ENCODE results near the gene TTC7B.

Gene TTC7B

DNA sequence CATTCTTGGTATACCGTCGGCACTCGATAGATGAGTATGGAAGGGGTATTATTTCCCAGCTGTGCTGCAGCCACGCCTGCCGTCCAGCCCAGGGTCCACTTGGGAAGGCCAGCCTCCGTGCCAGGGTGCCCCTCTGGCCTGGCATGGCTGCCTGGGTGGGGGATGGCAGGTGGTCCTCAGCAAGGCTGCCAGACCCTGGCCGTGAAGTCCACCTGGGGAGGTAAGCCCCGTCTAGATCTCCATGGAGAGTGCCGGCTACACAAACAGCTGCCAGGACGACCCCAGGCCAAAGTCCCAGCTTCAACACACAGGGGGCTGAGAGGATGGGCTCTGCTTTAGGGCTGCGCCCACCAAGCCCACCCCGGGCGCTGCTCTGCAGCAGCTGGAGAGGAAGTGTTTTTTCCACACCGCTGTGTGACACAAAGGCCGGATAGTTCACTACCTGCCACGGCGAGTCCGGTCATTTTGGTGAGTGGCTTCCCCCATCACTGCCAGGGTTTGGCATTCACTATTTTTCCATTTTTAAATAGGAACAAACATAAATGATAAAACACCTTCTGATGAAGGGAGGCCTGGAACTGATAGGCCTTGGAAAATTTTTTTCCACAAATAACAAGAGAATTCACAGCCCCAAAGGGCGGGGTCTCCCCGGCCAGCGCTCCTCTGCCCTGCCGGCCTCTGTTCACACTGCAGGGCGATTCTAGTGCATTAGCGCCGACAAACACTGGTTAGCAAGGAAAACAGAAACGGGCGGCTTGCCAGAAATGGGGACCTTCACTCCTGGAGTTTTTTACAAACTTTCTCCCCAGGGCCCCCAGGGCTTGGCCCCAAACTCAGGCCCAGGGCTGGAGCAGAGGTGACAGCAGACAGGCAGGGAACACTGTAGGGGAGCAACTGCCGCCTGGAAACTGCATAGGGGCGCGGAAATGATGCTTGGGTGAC, 257.9 kb downstream of the TTC7B start:
- no peak for DNase-seq (ENCODE audit: low read depth)

DNA sequence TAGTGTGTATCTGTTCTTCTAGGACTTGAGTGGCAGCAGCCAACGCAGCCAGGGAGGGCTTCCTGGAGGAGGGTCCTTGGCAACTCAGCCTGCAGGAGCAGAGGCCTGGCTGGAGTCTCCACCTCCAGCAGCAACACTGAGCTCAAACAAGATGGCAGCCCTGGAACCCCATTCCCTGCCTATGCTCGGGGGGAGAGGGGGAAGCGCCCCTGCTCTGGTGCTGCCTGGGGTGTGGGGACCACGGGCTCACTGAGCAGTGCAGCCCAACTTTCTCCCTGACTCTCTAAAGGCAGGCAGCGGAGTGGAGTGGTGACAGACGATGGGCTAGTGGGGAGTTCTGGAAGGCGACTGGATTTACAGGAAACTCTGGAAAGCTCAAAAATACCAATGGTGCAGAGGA, 258.7 kb downstream of the TTC7B start:
- DNase-seq (ENCODE audit: low read depth): no peak

DNA sequence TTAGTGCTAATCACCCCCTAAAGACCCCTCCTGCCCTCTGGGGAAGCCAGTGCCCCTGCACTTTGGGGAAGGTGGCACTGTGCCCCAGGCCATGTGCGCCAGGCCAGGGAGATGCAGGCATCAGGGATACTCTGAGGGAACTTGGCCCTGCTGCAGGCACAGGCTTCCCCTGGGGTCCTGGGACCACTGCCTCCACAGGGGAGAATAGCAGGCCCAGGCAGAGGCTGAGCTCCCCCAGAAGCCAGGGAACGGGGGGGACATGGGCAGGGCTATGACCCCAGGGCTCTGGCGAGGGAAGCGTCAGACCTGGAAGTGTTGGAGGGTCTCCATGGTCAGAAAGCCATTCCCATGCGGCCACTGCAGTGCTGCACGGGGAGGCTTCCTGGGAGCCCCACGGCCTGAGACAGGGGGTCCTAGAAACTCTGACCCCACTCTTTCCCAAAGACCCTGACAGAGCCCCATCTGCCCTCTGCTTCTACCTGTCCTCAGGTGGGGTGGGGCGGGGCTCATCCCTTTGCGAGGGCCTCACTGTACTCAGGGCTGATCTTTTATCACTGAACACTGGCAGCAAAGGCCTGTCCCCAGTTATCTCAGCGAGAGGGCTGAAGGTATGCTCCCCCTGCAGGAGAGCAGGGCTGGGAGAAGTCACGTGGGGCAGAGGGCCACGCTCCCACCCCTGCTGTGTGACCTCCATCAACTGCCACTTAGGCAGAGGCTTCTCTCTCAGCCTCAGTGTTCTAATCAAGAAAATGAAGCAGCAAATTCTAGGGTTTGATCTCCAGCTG, 259.4 kb downstream of the TTC7B start:
- no peak for DNase-seq (ENCODE audit: low read depth)

DNA sequence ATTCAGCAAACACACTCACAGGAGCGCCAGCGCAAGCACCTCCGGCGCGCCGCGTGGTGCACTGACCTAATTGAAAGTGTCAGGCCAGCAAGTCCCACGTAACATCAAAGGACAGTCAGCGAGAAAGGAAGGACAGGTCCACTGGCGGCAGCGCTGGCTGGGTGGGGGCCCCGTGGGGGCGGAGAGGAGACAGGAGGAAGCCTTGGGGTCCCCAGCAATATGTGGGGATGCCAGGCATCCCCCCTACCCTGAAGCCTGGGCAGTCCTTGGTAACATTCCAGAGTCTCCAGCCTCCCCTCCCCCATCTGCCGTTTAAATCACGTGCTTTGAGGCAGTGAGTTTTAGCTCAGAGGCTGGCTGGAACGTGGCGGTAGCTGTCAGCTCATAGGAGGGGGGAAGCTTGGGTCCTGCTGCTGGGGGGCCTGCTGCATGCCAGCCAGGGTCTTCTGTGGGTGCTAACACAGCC, 260.2 kb downstream of the TTC7B start:
- no peak for DNase-seq (ENCODE audit: low read depth)

DNA sequence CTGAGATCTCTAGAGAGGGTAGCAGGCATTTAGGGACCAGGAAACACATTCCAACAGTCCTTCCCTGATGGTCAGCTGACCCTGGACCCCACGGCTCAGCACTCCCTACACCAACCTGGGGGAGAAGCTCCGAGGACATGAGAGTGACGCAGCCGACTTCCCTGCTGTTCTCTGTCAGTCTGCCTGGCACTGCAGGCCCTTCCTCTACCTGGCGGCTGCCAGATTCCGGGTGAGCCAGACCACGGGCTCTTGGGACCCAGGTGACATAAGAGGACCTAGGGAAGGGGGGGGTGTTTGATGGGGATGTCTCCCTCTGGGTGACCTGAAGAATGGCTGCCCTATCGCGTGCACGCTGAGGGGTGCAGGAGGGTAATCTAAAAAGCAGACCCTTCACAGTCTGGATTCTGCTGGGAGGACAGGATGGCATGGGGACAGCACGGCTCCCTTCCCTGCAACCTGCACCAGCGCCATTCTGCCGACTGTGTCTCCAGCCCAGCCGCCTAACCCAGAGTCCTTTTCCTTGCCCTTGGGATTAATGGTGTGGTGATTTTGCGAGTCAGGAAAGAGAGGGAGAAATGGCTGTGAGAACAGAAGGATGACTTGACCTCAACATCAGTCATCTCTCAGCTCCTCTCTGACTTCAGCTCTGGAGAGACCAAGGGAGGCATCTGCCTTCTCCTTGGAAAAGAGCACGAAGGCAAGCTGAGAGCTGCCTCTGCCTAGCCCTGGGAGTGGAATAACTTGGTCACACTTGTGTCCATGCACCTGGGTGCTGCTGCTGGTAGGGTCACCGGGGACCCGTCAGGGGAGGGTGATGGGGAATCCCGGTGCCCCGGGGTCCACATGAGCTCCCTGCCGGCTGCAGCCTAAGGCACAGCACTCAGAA, 260.9 kb downstream of the TTC7B start:
- no peak for DNase-seq (ENCODE audit: low read depth)

DNA sequence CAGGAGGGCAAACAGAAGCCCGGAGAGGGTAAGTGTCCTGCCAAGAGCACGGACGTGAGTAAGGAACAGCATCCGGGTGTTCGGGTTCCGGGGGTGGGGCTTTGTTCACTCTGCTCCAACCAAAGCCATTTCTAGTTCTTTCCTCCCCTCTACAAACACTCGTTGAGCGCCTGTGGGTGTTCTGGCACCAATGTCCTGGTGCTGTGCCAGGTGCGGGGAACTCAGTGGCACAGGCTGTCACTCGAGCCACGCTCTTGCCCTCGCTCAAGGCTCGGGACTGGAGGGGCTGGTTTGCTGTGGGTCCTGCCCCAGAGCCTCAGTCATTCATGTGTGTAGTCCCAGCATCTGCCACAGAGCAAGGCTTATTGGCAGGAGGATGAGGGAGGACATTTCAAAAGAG, 261.9 kb downstream of the TTC7B start:
- no peak for DNase-seq (ENCODE audit: low read depth)

DNA sequence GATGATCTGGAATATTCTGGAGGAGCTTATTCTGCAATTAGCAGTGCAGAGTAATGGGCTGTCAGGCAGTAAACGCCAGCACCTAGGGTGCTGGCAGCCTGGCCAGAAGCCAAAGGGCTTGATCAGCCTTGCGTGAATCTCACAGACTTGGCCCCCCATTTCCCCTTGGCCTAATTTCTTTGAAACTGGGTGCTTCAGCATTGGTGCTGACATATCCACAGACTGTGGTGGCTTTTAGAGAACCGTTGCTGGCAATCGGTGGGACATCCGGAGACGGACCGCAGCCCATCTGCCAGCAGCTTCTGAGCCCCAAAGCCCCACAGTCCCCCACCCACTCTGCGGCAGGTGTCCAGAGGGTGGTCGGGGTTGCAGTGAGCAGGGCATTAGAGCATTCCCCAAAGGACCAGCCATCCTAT, 262.3 kb downstream of the TTC7B start:
- no peak for DNase-seq (ENCODE audit: low read depth)

DNA sequence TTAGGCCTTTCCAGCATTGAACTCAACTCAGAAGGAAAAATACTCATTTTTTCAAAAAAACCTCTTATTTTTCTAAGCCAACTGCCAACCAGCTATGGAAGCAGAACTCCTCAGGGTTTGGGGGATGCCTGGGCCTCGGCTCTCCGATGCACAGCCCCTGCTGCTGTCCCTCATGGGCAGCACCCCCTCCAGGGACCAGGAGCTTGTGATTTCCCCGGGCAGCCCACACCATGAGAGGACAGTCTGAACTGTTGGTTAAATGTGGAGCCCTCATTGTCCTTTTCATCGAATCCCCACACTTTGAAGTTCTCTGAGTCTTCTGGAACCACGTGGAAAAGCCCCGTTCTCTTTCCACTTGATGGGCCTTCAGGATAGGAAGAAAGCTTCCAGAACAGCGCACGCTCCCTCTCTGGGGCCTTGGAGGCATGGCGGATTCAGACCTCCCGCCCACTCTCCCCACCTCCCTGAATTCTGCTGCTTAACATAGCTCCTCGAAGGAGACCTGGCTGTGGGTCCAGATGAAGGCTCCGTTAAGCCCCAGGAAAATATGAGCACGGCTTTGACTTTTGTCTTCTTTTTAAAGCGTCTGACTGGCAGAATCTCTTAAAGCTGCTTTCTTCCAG, 262.8 kb downstream of the TTC7B start:
- DNase-seq (ENCODE audit: low read depth): no peak

DNA sequence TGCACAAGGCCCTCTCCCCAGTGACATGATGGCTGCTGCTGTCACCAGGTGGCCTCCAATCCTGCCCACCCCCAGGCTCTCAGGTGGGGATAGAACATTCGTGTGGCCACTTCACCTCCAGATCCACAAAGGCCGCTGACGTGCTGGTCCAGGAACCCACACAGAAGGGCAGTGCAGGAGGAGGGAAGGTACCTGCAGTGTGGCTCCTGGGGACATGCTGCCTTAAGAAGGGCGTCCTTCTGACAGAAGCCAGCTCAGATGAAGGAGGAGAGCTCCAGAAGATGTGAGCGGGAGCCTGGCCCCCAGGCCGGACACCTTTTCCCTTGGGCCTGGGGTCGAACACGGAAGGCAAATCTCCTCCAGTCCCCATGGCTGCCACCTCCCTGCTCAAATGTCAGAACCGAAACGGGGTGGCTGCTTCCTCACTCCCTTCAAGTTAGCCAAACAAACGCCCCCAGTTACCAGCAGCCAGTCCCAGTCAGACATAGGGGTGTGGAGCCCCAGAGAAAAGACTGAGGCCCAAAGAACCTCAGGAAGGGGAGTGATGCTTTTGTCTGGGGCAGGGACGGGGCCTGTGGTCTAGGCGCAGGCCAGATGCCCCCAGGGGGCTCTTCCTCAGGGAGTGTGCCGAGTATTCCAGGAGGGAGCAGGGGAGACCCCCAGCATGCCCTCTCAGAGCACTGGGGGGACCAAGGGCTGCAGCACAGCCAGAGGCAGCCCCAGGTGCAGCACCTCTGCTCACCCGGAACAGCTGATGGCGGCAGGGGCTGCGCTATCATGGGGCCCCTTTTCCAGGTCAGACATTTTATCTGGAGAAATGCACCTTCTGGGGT, 263.5 kb downstream of the TTC7B start:
- DNase-seq (ENCODE audit: low read depth): no peak

DNA sequence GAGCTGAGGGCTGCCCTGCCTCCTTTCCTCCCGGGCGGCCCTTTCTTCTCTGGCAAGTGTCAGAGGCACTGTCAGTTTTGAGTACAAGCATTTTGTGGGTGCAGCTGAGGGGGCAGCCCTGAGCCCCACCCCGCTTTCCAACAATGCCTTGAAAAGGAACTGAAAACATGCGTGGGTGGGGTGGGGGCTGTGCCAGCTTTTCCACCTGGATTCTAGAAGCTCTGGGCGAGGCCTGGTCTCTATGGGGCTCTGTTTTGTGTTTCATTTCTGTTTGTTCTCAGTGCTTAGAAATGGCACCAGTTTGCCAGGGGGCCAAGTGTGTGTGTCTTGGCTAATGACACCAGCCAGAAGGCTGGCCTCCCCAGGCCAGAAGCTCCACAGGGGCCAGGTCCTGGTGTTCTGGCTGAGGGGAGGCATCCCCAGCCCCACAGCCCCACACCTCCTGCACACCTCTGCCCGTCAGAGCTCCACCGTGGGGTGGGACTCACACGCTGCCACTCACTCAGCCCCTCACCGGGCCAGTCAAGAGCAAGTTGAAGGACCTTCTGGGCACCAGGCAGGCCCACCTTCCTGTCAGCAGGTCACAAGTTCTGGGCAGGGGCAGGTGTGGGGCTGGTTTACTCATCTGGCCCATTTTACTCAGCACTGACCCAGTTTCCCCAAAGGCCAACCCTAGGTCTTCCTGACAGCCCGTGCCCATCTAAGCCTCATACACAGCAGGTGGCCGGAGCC, 264.3 kb downstream of the TTC7B start:
- DNase-seq (ENCODE audit: low read depth): no peak

DNA sequence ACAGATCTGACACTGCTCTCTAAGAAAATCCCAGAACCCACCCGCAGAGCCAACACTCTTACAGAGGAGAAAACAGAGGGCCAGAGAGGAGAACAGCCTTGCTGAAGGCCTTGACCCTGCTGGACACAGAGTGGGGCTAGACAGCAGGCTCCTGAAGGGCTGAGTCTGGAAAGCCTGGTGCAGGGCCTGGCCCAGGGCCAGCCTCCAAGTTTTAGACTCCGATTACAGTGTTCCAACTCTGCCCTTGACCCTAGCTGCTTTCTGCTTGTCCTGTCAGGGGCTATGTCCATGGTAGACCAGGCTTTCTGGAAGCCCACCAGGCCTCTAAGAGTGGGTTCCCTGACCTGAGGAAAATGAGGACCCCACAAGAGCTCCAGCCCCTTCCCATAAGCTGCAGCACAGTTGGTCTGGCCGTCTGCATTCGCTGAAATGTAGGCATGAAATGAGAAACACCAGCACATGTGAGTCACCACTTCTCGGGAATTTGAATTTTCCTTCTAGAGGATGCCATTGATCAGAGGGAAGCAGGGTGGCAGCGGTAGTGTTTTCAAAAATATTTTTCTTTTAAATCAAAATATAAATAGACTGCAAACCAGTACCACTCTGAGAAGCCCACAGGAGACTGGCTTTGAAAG, 265.0 kb downstream of the TTC7B start:
- DNase-seq (ENCODE audit: low read depth): no peak

DNA sequence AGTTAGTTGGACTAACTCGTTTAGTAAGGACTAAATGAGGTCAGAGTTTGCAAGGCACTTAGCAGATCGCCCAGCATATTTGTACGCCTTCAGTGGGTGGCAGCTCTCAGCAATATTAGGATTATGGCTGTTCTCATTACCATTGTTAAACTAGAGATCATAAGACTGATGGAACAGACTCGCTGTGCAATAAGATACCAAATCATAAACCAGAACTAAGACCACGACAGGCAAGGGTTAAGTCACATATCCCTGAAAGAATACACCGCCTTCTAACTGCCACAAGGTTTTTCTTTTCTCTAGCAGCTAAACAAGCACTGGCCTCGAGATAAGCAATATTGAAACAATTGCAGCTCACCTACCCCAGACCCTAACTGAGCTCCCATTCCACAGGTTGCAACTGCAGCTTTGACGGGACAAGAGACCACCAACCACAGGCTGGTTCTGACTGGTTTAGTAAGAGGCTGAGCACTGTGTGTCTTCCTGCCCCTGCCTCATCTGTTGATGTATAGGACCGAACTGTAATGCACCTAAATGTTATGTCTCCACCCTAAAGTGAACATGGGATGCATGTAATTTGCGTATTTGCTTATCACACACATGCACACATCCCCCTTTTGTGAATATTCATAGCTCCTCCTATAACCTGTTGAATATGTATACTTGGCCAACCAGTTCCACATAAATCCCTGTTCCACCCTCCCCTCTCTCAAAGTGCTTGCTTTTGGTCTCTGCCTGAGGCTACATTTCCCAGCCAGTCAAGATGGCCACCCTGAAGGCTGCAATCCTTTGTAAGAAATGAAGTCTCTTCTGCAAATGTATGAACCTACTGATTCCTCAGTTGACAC, 266.2 kb downstream of the TTC7B start:
- no peak for DNase-seq (ENCODE audit: low read depth)

DNA sequence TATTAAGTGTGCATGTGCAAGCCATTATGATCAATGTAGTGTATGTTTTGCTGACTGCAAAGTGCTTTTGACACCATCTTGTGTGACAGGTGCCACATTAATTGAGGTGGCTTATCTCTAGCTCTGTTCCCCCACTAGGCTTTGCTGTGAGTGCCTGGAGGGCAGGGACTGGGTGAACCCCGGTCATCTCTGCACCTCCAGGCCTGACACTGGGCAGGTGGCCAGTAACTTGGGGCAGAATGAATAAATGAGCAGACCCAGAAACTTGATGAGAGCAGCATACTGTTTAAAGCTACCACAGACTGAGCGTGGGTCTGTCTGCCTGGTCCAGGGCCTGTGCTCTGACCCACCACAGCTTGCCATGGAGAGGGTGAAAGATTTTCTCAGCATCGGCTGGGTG, 267.8 kb downstream of the TTC7B start:
- no peak for DNase-seq (ENCODE audit: low read depth)

DNA sequence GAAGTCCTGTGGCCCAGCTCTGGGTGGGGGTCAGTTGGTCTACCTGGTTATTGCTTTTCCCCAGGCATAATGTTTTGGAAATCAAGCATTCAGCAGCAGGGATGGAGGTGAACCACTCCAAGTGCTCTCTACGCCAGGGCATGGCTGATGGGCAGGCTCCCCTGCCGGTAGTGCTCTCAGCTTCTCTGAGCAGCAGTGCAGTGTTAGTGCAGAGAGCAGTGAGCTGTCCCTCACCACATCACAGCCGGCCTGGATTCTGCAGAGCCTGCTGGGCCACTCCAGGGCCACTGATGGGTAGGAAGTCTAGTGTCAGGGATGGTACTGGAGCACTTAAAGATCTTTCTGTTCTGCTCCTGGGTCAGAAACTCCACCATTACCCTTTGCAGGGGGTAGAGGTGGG, 268.3 kb downstream of the TTC7B start:
- DNase-seq (ENCODE audit: low read depth): no peak

DNA sequence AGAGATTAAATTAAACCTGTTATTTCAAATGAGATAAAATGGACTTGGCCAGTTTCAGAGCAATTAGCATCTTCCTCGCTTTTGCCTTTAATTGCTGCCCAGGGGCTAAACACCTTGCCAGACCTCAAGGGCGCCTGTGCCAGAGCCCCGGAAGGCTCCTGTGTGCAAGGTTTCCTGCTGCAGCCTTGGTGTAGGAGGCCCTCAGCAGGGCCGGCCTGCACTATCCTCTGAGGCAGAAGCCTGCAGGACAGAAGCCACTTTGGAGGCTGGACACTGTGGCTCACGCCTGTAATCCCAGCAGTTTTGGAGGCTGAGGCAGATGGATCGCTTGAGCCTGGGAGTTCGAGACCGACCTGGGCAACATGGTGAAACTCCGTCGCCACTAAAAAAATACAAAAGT, 269.0 kb downstream of the TTC7B start:
- DNase-seq (ENCODE audit: low read depth): no peak

DNA sequence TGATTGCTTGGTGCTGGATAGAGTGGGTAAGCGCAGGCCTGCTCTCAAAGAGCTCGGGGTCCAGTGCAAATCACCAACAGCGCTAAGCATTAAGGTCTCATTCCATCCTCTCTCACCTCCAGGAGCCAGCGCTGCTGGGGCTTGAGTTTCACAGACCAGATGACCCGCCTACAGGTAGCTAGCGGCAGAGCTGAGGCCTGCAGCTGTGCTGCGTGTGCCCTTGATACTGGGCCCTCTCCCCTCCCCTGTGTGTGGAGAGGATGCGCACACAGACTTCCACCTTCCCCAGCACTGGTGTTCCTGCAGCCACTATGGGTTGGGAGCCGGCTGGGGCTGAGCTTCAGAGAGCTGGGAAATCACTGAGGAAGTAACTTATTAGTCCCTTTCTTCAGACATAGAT, 269.5 kb downstream of the TTC7B start:
- DNase-seq (ENCODE audit: low read depth): no peak

DNA sequence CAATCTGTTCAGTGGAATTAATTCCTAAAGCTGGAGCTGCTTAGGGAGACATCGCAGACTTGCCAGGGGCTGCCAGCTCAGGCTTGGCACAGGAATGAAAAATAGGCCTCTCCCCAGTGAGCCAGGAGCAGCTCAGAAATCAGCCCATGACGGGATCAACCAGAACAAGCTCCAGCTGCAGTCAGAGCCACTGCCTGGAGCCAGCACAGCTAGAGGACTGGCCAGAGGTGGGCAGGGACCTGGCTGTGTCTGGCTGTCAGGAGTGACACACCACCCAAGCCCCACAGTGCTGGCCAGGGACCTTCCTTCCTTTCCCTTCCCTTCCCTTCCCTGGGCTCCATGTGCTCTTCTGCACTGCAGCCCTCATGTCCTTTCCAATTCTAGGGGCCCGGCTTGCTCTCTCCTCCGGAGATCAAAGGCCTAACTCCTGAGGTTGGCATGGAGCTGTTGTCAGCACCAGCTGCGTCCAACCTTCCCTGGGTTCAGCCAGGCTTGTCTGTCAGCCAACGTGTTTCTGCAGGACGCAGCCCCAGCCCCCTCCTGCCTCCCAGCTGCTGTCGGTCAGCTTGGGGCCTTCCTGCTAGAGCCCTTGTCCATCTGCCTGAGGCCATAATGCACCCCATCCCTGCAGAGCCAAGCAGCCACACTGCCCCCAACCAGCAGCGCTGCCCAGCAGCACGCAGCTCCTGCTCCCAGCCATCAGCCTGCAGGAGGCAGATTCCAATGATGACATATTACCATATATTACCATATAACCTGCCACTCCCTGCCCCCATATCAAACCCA, 270.1 kb downstream of the TTC7B start:
- DNase-seq (ENCODE audit: low read depth): no peak

DNA sequence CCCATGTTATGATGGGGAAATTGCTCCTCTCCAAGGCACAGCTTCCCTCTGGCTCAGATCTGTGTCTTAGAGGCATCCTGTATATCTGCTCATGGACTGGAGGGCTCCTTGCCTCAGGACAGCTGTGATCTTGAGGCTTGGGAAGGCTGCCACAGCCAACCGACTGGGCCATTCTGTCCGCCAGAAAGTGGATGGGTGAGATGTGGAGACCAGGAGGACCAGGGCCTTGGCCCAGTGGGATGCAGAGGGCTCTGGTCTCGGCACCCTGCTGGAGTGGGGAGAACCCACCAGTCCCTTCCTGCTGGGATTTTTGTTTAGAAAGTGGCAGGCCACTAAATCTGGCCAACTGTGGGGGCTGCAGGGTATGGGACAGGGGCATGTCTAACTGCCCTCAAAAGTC, 270.8 kb downstream of the TTC7B start:
- DNase-seq (ENCODE audit: low read depth): no peak

Measured in stimulated activated CD8-positive, alpha-beta memory T cell treated with anti-CD3 and anti-CD28 coated beads, Interleukin-4, amount 100 ng/mL, for 24 hours (primary cell).